ENCODE measurements around the gene STAB2.

Gene STAB2

GRCh38 chr12:103768467-103769123 lies 181.5 kb downstream of the STAB2 start:
- H3K9me3 Mint-ChIP-seq: no peaks in the 10 kb centered on the region
- ATAC-seq (ENCODE audit: low read depth): no peak
- no peak overlapping the region for H3K4me3 Mint-ChIP-seq
- H3K27me3 Mint-ChIP-seq: no peaks in the 10 kb centered on the region
- peaks cover 8% of the 10 kb centered on the region for H3K36me3 Mint-ChIP-seq
- no peaks in the 10 kb centered on the region for H3K4me1 Mint-ChIP-seq
- H3K27ac Mint-ChIP-seq: no peak overlapping the region
- no peak for DNase-seq (ENCODE audit: low spot score in 2 of 2)

- Mint-ChIP-seq H3K4me3 (no peak overlapping the region), H3K27me3 (no peaks in the 10 kb centered on the region), H3K27ac (no peak overlapping the region), H3K36me3 (peaks cover 8% of the 10 kb centered on the region), H3K9me3 (no peaks in the 10 kb centered on the region), H3K4me1 (no peaks in the 10 kb centered on the region)
- no peak for DNase-seq (ENCODE audit: low spot score in 2 of 2)
- no peak for ATAC-seq (ENCODE audit: low read depth)
Measured at GRCh38 chr12:103769240-103769945, 182.3 kb downstream of the STAB2 start.

GRCh38 chr12:103771466-103771865 lies 184.4 kb downstream of the STAB2 start:
- Mint-ChIP-seq H3K9me3 (no peaks in the 10 kb centered on the region), H3K27me3 (no peaks in the 10 kb centered on the region), H3K27ac (no peak overlapping the region), H3K4me1 (no peaks in the 10 kb centered on the region), H3K36me3 (peaks cover 6% of the 10 kb centered on the region), H3K4me3 (no peak overlapping the region)
- ATAC-seq (ENCODE audit: low read depth) (no peak), DNase-seq (ENCODE audit: low spot score in 2 of 2) (no peak)

- H3K36me3 Mint-ChIP-seq: peaks cover 4% of the 10 kb centered on the region
- H3K4me3 Mint-ChIP-seq: no peak overlapping the region
- no peaks in the 10 kb centered on the region for H3K4me1 Mint-ChIP-seq
- H3K27me3 Mint-ChIP-seq: no peaks in the 10 kb centered on the region
- DNase-seq (ENCODE audit: low spot score in 2 of 2): no peak
- ATAC-seq (ENCODE audit: low read depth): no peak
- no peak overlapping the region for H3K27ac Mint-ChIP-seq
- H3K9me3 Mint-ChIP-seq: no peaks in the 10 kb centered on the region
Measured at GRCh38 chr12:103772367-103773108, 185.5 kb downstream of the STAB2 start.

GRCh38 chr12:103773109-103773910 lies 186.2 kb downstream of the STAB2 start:
- no peaks in the 10 kb centered on the region for H3K9me3 Mint-ChIP-seq
- no peak overlapping the region for H3K27ac Mint-ChIP-seq

GRCh38 chr12:103774977-103775560 lies 188.0 kb downstream of the STAB2 start:
- ATAC-seq (ENCODE audit: low read depth): no peak
- Mint-ChIP-seq H3K36me3 (peaks cover 16% of the 10 kb centered on the region), H3K27me3 (no peaks in the 10 kb centered on the region), H3K4me3 (no peak overlapping the region), H3K4me1 (no peaks in the 10 kb centered on the region), H3K27ac (no peak overlapping the region), H3K9me3 (no peaks in the 10 kb centered on the region)
- no peak for DNase-seq (ENCODE audit: low spot score in 2 of 2)

More at GRCh38 chr12:103773109-103773910, 186.2 kb downstream of the STAB2 start:
- Mint-ChIP-seq H3K4me3 (no peak overlapping the region), H3K4me1 (no peaks in the 10 kb centered on the region), H3K36me3 (peaks cover 7% of the 10 kb centered on the region), H3K27me3 (no peaks in the 10 kb centered on the region)
- no peak for DNase-seq (ENCODE audit: low spot score in 2 of 2)
- no peak for ATAC-seq (ENCODE audit: low read depth)

- Mint-ChIP-seq H3K9me3 (no peaks in the 10 kb centered on the region), H3K4me3 (no peak overlapping the region), H3K27me3 (no peaks in the 10 kb centered on the region), H3K36me3 (peaks cover 28% of the 10 kb centered on the region), H3K27ac (no peak overlapping the region), H3K4me1 (no peaks in the 10 kb centered on the region)
- DNase-seq (ENCODE audit: low spot score in 2 of 2) (no peak), ATAC-seq (ENCODE audit: low read depth) (no peak)
Measured at GRCh38 chr12:103778781-103779180, 191.7 kb downstream of the STAB2 start.

- H3K9me3 Mint-ChIP-seq: no peaks in the 10 kb centered on the region
- ATAC-seq (ENCODE audit: low read depth): no peak
- no peaks in the 10 kb centered on the region for H3K27me3 Mint-ChIP-seq
- no peaks in the 10 kb centered on the region for H3K4me1 Mint-ChIP-seq
- peaks cover 31% of the 10 kb centered on the region for H3K36me3 Mint-ChIP-seq
- no peak overlapping the region for H3K4me3 Mint-ChIP-seq
- no peak for DNase-seq (ENCODE audit: low spot score in 2 of 2)
- no peak overlapping the region for H3K27ac Mint-ChIP-seq
Measured at GRCh38 chr12:103779410-103780092, 192.5 kb downstream of the STAB2 start.

- DNase-seq (ENCODE audit: low spot score in 2 of 2): no peak
- no peak for ATAC-seq (ENCODE audit: low read depth)
- Mint-ChIP-seq H3K9me3 (no peaks in the 10 kb centered on the region), H3K27ac (no peak overlapping the region), H3K4me1 (no peaks in the 10 kb centered on the region), H3K4me3 (no peak overlapping the region), H3K36me3 (peaks cover 29% of the 10 kb centered on the region), H3K27me3 (no peaks in the 10 kb centered on the region)
Measured at GRCh38 chr12:103780093-103780440, 193.0 kb downstream of the STAB2 start.

GRCh38 chr12:103780992-103781391 lies 193.9 kb downstream of the STAB2 start:
- H3K9me3 Mint-ChIP-seq: peaks cover under 1% of the 10 kb centered on the region
- H3K27ac Mint-ChIP-seq: no peak overlapping the region
- H3K4me1 Mint-ChIP-seq: no peaks in the 10 kb centered on the region
- H3K4me3 Mint-ChIP-seq: no peak overlapping the region
- DNase-seq (ENCODE audit: low spot score in 2 of 2) (no peak), ATAC-seq (ENCODE audit: low read depth) (no peak)
- peaks cover 29% of the 10 kb centered on the region for H3K36me3 Mint-ChIP-seq
- H3K27me3 Mint-ChIP-seq: no peaks in the 10 kb centered on the region

GRCh38 chr12:103782399-103782798 lies 195.3 kb downstream of the STAB2 start:
- no peaks in the 10 kb centered on the region for H3K27me3 Mint-ChIP-seq
- peaks cover 3% of the 10 kb centered on the region for H3K9me3 Mint-ChIP-seq
- DNase-seq (ENCODE audit: low spot score in 2 of 2) (no peak), ATAC-seq (ENCODE audit: low read depth) (no peak)
- H3K36me3 Mint-ChIP-seq: peaks cover 32% of the 10 kb centered on the region
- no peaks in the 10 kb centered on the region for H3K4me1 Mint-ChIP-seq
- no peak overlapping the region for H3K4me3 Mint-ChIP-seq
- no peak overlapping the region for H3K27ac Mint-ChIP-seq

- Mint-ChIP-seq H3K36me3 (peaks cover 24% of the 10 kb centered on the region), H3K4me1 (no peaks in the 10 kb centered on the region), H3K9me3 (peaks cover 3% of the 10 kb centered on the region), H3K4me3 (no peak overlapping the region), H3K27ac (no peak overlapping the region), H3K27me3 (no peaks in the 10 kb centered on the region)
- DNase-seq (ENCODE audit: low spot score in 2 of 2): no peak
- no peak for ATAC-seq (ENCODE audit: low read depth)
Measured at GRCh38 chr12:103783744-103784664, 196.9 kb downstream of the STAB2 start.

Data from memory B cell (primary cell).